ENCODE measurements around the gene ACD.

ACD gene

GRCh38 chr16:67658849-67659674 is 998 bp downstream of the ACD start:
- peaks cover 40% of the 10 kb centered on the region for H3K4me1 Mint-ChIP-seq

GRCh38 chr16:67657751-67658518 is 2.1 kb downstream of the ACD start:
- peaks cover 67% of the 10 kb centered on the region for H3K36me3 Mint-ChIP-seq

More at GRCh38 chr16:67658849-67659674, 998 bp downstream of the ACD start:
- Mint-ChIP-seq H3K36me3 (peaks cover 61% of the 10 kb centered on the region), H3K4me3 (peak overlapping the region; percentile 90), H3K27ac (peak overlapping the region; percentile 89), H3K9me3 (no peaks in the 10 kb centered on the region)
- no peak for ATAC-seq
- DNase-seq (ENCODE audit: low spot score in 2 of 2), result peak in 1 of 2 donors; percentile 55

DNA sequence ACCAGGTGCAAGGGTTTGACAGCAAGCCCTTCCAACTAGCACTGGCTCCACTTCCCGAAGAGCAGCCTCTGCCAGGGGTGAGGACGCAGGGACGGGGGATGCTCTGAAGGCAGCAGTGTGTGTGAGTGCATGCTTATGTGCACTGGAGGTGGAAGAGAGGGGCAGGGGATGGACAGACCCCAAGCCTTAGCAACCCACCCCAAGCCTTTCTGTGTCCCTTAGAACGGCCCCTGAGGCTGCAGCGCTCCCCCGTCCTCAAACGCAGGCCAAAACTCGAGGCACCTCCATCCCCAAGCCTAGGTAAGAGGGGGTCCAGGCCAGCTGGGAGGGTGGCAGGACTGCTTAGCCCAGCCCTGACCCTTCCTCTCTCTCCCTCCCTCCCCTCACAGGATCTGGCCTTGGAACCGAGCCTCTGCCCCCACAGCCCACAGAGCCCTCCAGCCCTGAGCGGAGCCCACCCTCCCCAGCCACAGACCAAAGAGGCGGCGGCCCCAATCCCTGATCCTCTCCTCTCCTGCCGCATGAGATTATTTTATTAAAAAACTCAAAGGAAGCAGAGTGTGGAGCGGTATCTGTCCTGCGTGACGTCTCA is 2.9 kb downstream of the ACD start:
- Mint-ChIP-seq H3K27ac (peak overlapping the region; percentile 17), H3K4me1 (peaks cover 38% of the 10 kb centered on the region), H3K9me3 (no peaks in the 10 kb centered on the region), H3K4me3 (peak overlapping the region; percentile 90), H3K36me3 (peaks cover 72% of the 10 kb centered on the region)
- peak in 1 of 2 donors; percentile 47 for DNase-seq (ENCODE audit: low spot score in 2 of 2)
- no peak for ATAC-seq

More at GRCh38 chr16:67657751-67658518, 2.1 kb downstream of the ACD start:
- no peak overlapping the region for H3K27ac Mint-ChIP-seq
- H3K4me1 Mint-ChIP-seq, result peaks cover 38% of the 10 kb centered on the region
- ATAC-seq (no peak), DNase-seq (ENCODE audit: low spot score in 2 of 2) (no peak)
- no peaks in the 10 kb centered on the region for H3K9me3 Mint-ChIP-seq
- peak overlapping the region; percentile 90 for H3K4me3 Mint-ChIP-seq

DNA sequence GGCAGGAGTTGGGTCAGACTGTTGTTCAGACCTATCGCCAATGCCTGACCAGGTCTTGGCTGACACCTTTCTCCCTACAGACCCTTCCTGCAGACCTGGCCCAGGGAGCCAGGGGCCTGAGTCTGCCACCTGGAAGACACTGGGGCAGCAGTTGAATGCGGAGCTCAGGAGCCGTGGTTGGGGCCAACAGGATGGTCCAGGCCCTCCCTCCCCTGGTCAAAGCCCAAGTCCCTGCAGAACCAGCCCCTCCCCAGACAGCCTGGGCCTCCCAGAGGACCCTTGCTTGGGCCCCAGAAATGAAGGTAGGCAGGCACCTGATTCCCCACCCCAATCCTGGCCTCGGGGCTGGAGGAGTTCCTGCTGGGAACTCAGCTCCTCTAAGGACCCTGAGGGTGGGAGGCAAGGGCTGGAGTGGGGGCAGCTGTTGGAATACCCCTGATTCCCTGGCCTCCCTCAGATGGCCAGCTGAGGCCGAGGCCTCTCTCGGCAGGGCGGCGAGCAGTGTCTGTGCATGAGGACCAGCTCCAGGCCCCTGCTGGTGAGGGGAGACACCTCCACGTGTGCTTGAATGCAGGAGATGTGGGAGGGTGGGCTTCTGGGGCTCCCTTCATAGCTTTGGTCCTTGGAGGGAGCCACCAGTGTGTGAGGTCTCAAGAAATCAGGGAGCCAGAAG is 3.6 kb downstream of the ACD start:
- H3K9me3 Mint-ChIP-seq, result no peaks in the 10 kb centered on the region
- H3K4me3 Mint-ChIP-seq, result no peak overlapping the region

DNA sequence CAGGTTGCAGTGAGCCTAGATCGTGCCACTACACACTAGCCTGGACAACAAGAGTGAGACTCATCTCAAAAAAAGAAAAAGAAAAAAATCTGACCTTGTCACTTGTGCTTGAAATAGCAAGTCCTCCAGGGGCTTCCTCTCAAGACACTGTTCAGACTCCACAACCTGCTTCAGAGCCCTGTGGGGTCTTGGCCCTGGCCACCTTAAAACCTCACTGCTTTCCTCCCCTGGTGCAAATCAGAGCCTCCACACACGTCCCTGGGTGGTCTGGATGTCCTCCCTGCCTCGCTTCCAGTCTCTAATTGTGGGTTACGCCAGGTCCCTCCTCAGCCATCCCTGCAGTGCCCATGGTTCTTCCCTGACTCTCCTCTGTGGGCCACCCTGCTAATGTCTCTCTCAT is 4.7 kb downstream of the ACD start:
- ATAC-seq (no peak), DNase-seq (ENCODE audit: low spot score in 2 of 2) (no peak)
- no peak overlapping the region for H3K4me3 Mint-ChIP-seq
- peaks cover 33% of the 10 kb centered on the region for H3K4me1 Mint-ChIP-seq
- H3K9me3 Mint-ChIP-seq, result no peaks in the 10 kb centered on the region
- H3K27ac Mint-ChIP-seq, result peak overlapping the region; percentile 33
- peaks cover 78% of the 10 kb centered on the region for H3K36me3 Mint-ChIP-seq

More for the DNA sequence above, 3.6 kb downstream of the ACD start:
- Mint-ChIP-seq H3K27ac (peak overlapping the region; percentile 17), H3K36me3 (peaks cover 78% of the 10 kb centered on the region), H3K4me1 (peaks cover 34% of the 10 kb centered on the region)
- DNase-seq (ENCODE audit: low spot score in 2 of 2) (no peak), ATAC-seq (no peak)

- Mint-ChIP-seq H3K4me1 (peaks cover 32% of the 10 kb centered on the region), H3K27ac (no peak overlapping the region), H3K9me3 (no peaks in the 10 kb centered on the region), H3K4me3 (no peak overlapping the region), H3K36me3 (peaks cover 83% of the 10 kb centered on the region)
- DNase-seq (ENCODE audit: low spot score in 2 of 2) (no peak), ATAC-seq (no peak)
Observed at GRCh38 chr16:67654403-67654911, 5.6 kb downstream of the ACD start.

- no peak overlapping the region for H3K4me3 Mint-ChIP-seq
Observed at GRCh38 chr16:67653789-67654402, 6.2 kb downstream of the ACD start.

GRCh38 chr16:67653128-67653788 is 6.8 kb downstream of the ACD start:
- Mint-ChIP-seq H3K36me3 (peaks cover 84% of the 10 kb centered on the region), H3K9me3 (no peaks in the 10 kb centered on the region), H3K4me1 (peaks cover 21% of the 10 kb centered on the region), H3K27ac (no peak overlapping the region), H3K4me3 (no peak overlapping the region)
- DNase-seq (ENCODE audit: low spot score in 2 of 2) (no peak), ATAC-seq (no peak)

More at GRCh38 chr16:67653789-67654402, 6.2 kb downstream of the ACD start:
- no peaks in the 10 kb centered on the region for H3K9me3 Mint-ChIP-seq
- peaks cover 83% of the 10 kb centered on the region for H3K36me3 Mint-ChIP-seq
- DNase-seq (ENCODE audit: low spot score in 2 of 2) (no peak), ATAC-seq (no peak)
- no peak overlapping the region for H3K27ac Mint-ChIP-seq
- H3K4me1 Mint-ChIP-seq, result peaks cover 27% of the 10 kb centered on the region

GRCh38 chr16:67652578-67653127 is 7.4 kb downstream of the ACD start:
- Mint-ChIP-seq H3K4me3 (no peak overlapping the region), H3K36me3 (peaks cover 78% of the 10 kb centered on the region), H3K4me1 (peaks cover 16% of the 10 kb centered on the region), H3K9me3 (no peaks in the 10 kb centered on the region), H3K27ac (no peak overlapping the region)
- no peak for DNase-seq (ENCODE audit: low spot score in 2 of 2)
- no peak for ATAC-seq

DNA sequence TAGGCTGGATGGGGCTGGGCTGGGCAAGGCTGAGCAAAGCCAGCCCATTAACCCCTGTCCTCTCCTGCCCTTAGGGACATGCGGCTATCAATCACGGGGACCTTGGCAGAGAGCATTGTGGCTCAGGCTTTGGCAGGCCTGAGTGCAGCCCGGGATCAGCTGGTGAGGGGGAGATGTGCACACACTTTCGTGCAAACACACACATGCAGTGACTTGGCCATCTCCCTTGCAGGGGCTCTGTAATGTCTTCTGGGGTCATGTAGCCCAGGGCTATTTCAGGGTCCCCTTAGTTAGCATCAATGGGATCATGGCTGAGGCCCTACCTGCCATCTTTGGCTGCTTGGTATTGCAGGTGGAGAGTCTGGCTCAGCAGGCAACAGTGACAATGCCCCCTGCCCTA is 8.2 kb downstream of the ACD start:
- no peak for DNase-seq (ENCODE audit: low spot score in 2 of 2)
- Mint-ChIP-seq H3K9me3 (no peaks in the 10 kb centered on the region), H3K4me3 (no peak overlapping the region), H3K36me3 (peaks cover 77% of the 10 kb centered on the region), H3K27ac (peak overlapping the region; percentile 54), H3K4me1 (peaks cover 19% of the 10 kb centered on the region)
- no peak for ATAC-seq

DNA sequence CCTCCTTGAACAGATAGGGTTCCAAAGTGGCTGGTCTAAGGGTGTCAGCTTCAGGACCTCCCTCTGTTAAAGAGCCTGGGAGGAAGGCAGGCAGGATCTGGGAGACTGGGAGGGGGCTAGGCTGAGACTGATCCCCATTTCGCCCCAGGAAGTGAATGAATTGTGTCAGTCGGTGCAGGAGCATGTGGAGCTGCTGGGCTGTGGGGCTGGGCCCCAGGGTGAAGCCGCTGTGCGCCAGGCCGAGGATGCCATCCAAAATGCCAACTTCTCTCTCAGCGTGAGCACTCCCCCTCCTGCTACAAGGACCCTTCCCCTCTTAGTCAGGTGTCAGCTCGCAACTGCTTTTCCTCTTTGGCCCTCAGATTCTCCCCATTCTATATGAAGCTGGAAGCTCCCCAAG is 9.0 kb downstream of the ACD start:
- peak overlapping the region; percentile 8 for H3K27ac Mint-ChIP-seq
- H3K36me3 Mint-ChIP-seq, result peaks cover 72% of the 10 kb centered on the region
- DNase-seq (ENCODE audit: low spot score in 2 of 2), result no peak
- H3K4me1 Mint-ChIP-seq, result peaks cover 25% of the 10 kb centered on the region
- no peaks in the 10 kb centered on the region for H3K9me3 Mint-ChIP-seq
- H3K4me3 Mint-ChIP-seq, result no peak overlapping the region
- ATAC-seq, result no peak

DNA sequence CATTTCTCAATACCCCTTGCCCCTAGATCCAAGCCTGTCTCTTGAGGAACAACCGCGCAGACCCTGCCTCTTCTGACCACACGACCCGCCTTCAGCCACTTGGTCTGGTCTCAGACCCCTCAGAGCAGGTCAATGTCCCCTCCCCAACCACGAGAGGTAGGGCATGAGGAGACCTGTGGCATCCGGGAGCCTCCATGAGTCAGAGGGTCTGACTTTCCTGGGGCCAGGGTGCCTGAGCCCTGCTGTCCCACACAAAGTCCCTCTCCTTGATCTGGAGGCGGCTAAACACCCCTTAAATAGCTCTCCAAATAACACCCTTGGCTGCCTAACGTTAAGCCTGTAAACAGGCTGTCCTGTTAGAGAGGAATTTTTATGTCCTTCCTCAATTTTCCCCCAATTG is 10.0 kb downstream of the ACD start:
- Mint-ChIP-seq H3K9me3 (no peaks in the 10 kb centered on the region), H3K4me3 (no peak overlapping the region), H3K4me1 (peaks cover 18% of the 10 kb centered on the region), H3K36me3 (peaks cover 62% of the 10 kb centered on the region), H3K27ac (no peak overlapping the region)
- no peak for ATAC-seq
- DNase-seq (ENCODE audit: low spot score in 2 of 2), result no peak

- DNase-seq (ENCODE audit: low spot score in 2 of 2), result no peak
- no peak for ATAC-seq
- H3K36me3 Mint-ChIP-seq, result peaks cover 57% of the 10 kb centered on the region
- no peak overlapping the region for H3K4me3 Mint-ChIP-seq
- no peaks in the 10 kb centered on the region for H3K9me3 Mint-ChIP-seq
- H3K4me1 Mint-ChIP-seq, result peaks cover 20% of the 10 kb centered on the region
- H3K27ac Mint-ChIP-seq, result no peak overlapping the region
Observed at GRCh38 chr16:67649494-67649931, 10.5 kb downstream of the ACD start.
